Tibial artery (tissue), 4 donors: ENCODE measurements around the gene TRIAP1.
"Not testable (repeated sequence)": the region's sequence is repeated elsewhere in the genome, so short reads cannot be mapped to it uniquely, and the experiment has no call there.

Experiments used
- DNase-seq, 2 donors: peaks; one replicate each; pipeline ENCODE4 v3.0.0-alpha.2; 2019
- H3K27ac ChIP-seq, 2 donors: fragments of 200-600 bp; sonication (generic) in 1 of 2; 1 replicate in 1 of 2; 2 replicates in 1 of 2; pipeline ENCODE4 v1.5.1; 2018 to 2019; ENCODE audit warnings: mild to moderate bottlenecking in 1 of 2
- H3K27me3 ChIP-seq, 2 donors: fragments of 200-600 bp; sonication (generic) in 1 of 2; one replicate each; pipeline versions ENCODE4 v1.5.1 to v1.6.0; 2016 to 2019
- H3K36me3 ChIP-seq, 3 donors: fragments of 200-600 bp; sonication (generic) in 2 of 3; one replicate each; pipeline ENCODE4 v1.5.1; 2016 to 2019; ENCODE audit warnings: mild to moderate bottlenecking in 2 of 3
- H3K4me1 ChIP-seq, 4 donors: fragments of 200-600 bp; sonication (generic) in 2 of 4; 1 replicate in 3 of 4; 2 replicates in 1 of 4; pipeline ENCODE4 v1.5.1; 2016 to 2019
- H3K4me3 ChIP-seq, 2 donors: fragments of 200-600 bp; sonication (generic) in 1 of 2; 1 replicate in 1 of 2; 2 replicates in 1 of 2; pipeline ENCODE4 v1.5.1; 2018 to 2019; ENCODE audit warnings: mild to moderate bottlenecking in 2 of 2
- H3K9me3 ChIP-seq, 3 donors: fragments of 200-600 bp; sonication (generic) in 1 of 3; one replicate each; pipeline ENCODE4 v1.5.1; 2016 to 2019
- CTCF ChIP-seq, 2 experiments: fragments of 200-600 bp in 1 of 2; fragments of 450-650 bp in 1 of 2; IDR thresholded peaks; one replicate each; pipeline ENCODE4 v1.5.1; 2017 to 2019; ENCODE audit warnings: antibody characterized with exemption in 2 of 2, mild to moderate bottlenecking in 1 of 2, moderate library complexity in 1 of 2
- intact Hi-C: fragments of 100-400 bp; cut with DNase I; formaldehyde crosslinking; loops from one replicate; pipeline ENCODE4 v1.15.0; 2023; ENCODE audit warnings: low total_unique reads

TRIAP1 gene

GRCh38 chr12:120460157-120460556, 14.0 kb upstream of the TRIAP1 start:
- H3K4me1 ChIP-seq, result no peaks in the 10 kb centered on the region
- no peak for TF ChIP-seq CTCF (IDR thresholded peaks at IDR 0.05)
- no peak for DNase-seq
- intact Hi-C loops, result no loop called here
- H3K4me3 ChIP-seq, result no peak overlapping the region
- H3K36me3 ChIP-seq, result peaks cover 79 to 100% (median 96%) of the 10 kb centered on the region in 3 donors
- H3K9me3 ChIP-seq, result no peaks in the 10 kb centered on the region
- H3K27me3 ChIP-seq, result no peaks in the 10 kb centered on the region
- no peak overlapping the region for H3K27ac ChIP-seq

- Histone ChIP-seq H3K4me1 (no peaks in the 10 kb centered on the region), H3K27me3 (no peaks in the 10 kb centered on the region), H3K4me3 (no peak overlapping the region), H3K36me3 (peaks cover 49 to 95% (median 75%) of the 10 kb centered on the region in 3 donors), H3K27ac (no peak overlapping the region), H3K9me3 (no peaks in the 10 kb centered on the region)
- intact Hi-C loops, result no loop called here
- TF ChIP-seq CTCF (IDR thresholded peaks at IDR 0.05), result no peak
- no peak for DNase-seq
Measured at GRCh38 chr12:120457133-120457532, 10.9 kb upstream of the TRIAP1 start.

GRCh38 chr12:120455302-120455701, 9.1 kb upstream of the TRIAP1 start:
- DNase-seq, result no peak
- no peaks in the 10 kb centered on the region for H3K9me3 ChIP-seq
- intact Hi-C loops, result no loop called here
- H3K4me1 ChIP-seq, result no peaks in the 10 kb centered on the region
- peaks cover 30 to 92% (median 58%) of the 10 kb centered on the region in 3 donors for H3K36me3 ChIP-seq
- H3K27ac ChIP-seq, result no peak overlapping the region
- H3K4me3 ChIP-seq, result no peak overlapping the region
- no peaks in the 10 kb centered on the region for H3K27me3 ChIP-seq
- no peak for TF ChIP-seq CTCF (IDR thresholded peaks at IDR 0.05)

- no peak for DNase-seq
- Histone ChIP-seq H3K27me3 (no peaks in the 10 kb centered on the region), H3K36me3 (peaks cover 19 to 82% (median 45%) of the 10 kb centered on the region in 3 donors), H3K4me1 (no peaks in the 10 kb centered on the region), H3K27ac (no peak overlapping the region), H3K9me3 (no peaks in the 10 kb centered on the region), H3K4me3 (no peak overlapping the region)
- TF ChIP-seq CTCF (IDR thresholded peaks at IDR 0.05), result peak; percentile 27 to 52
- intact Hi-C loops, result no loop called here
Measured at GRCh38 chr12:120453977-120454376, 7.8 kb upstream of the TRIAP1 start.

- DNase-seq, result no peak
- Histone ChIP-seq H3K36me3 (peaks cover 12 to 75% (median 37%) of the 10 kb centered on the region in 3 donors), H3K27me3 (no peaks in the 10 kb centered on the region), H3K27ac (no peak overlapping the region), H3K4me1 (no peaks in the 10 kb centered on the region), H3K9me3 (no peaks in the 10 kb centered on the region), H3K4me3 (no peak overlapping the region)
- TF ChIP-seq CTCF (IDR thresholded peaks at IDR 0.05), result no peak
- intact Hi-C loops, result no loop called here
Measured at GRCh38 chr12:120453060-120453750, 7.0 kb upstream of the TRIAP1 start.

- H3K27ac ChIP-seq, H3K4me1 ChIP-seq, DNase-seq, H3K27me3 ChIP-seq, intact Hi-C loops, H3K4me3 ChIP-seq, H3K9me3 ChIP-seq: not testable (repeated sequence)
- peaks cover 6 to 68% (median 30%) of the 10 kb centered on the region in 3 donors for H3K36me3 ChIP-seq
Measured at GRCh38 chr12:120452524-120452923, 6.3 kb upstream of the TRIAP1 start.
